Neural cell (in vitro differentiated cells): ENCODE measurements around the gene MRNIP. TPM values are rescaled to one million over a fixed set of nuclear protein-coding genes. Genes with fewer than 3 reads are reported as not detected.

Experiments
- H2AFZ ChIP-seq: fragments of 200-600, 300-800 bp; sonication (generic), shearing (Covaris generic); 2 replicates; pipeline ENCODE4 v1.6.0; 2014; ENCODE audit warnings: low read depth, mild to moderate bottlenecking, antibody characterized with exemption, low read length, moderate library complexity
- H3F3A ChIP-seq: fragments of 200-600 bp; shearing (Covaris generic); 2 replicates; pipeline ENCODE4 v1.6.1; 2016; ENCODE audit warnings: mild to moderate bottlenecking, moderate library complexity, mixed read lengths, antibody characterized with exemption, low read length; ENCODE audit not compliant: insufficient read depth, poor library complexity, severe bottlenecking
- H3K27ac ChIP-seq: fragments of 200-600, 300-800 bp; sonication (generic), shearing (Covaris generic); 2 replicates; pipeline ENCODE4 v1.5.1; 2014; ENCODE audit warnings: mild to moderate bottlenecking, low read length, moderate library complexity
- H3K27me3 ChIP-seq: fragments of 300-800, 200-600 bp; sonication (generic), shearing (Covaris generic); 2 replicates; pipeline ENCODE4 v1.6.0; 2014; ENCODE audit warnings: mild to moderate bottlenecking, low read depth, low read length, moderate library complexity; ENCODE audit not compliant: insufficient read depth
- H3K36me3 ChIP-seq: fragments of 300-800, 200-600 bp; sonication (generic), shearing (Covaris generic); 2 replicates; pipeline ENCODE4 v1.5.1; 2014; ENCODE audit warnings: mild to moderate bottlenecking, antibody characterized with exemption, low read length, moderate library complexity; ENCODE audit not compliant: insufficient read depth
- H3K4me2 ChIP-seq: fragments of 300-800, 200-600 bp; sonication (generic), shearing (Covaris generic); 2 replicates; pipeline ENCODE4 v1.6.0; 2014; ENCODE audit warnings: mild to moderate bottlenecking, low read length
- H3K4me3 ChIP-seq: fragments of 300-800, 200-600 bp; sonication (generic), shearing (Covaris generic); 2 replicates; pipeline ENCODE4 v1.5.1; 2014; ENCODE audit warnings: mild to moderate bottlenecking, low read length, moderate library complexity
- H3K79me2 ChIP-seq: fragments of 200-600 bp; shearing (Covaris generic); replicated peaks from 2 replicates; pipeline ENCODE4 v1.6.0; 2014; ENCODE audit warnings: mild to moderate bottlenecking, low read length, moderate library complexity; ENCODE audit not compliant: insufficient read depth
- H3K9ac ChIP-seq: fragments of 300-800, 200-600 bp; sonication (generic), shearing (Covaris generic); 2 replicates; pipeline ENCODE4 v1.6.1; 2016; ENCODE audit warnings: mild to moderate bottlenecking, low read length, mixed read lengths
- H3K9me2 ChIP-seq: fragments of 200-600 bp; shearing (Covaris generic); 2 replicates; pipeline ENCODE4 v1.6.1; 2016; ENCODE audit warnings: mild to moderate bottlenecking, low read length, mixed read lengths; ENCODE audit not compliant: insufficient read depth
- H3K9me3 ChIP-seq: fragments of 200-600, 300-800 bp; sonication (generic), shearing (Covaris generic); 2 replicates; pipeline ENCODE4 v1.6.1; 2016; ENCODE audit warnings: mild to moderate bottlenecking, mixed run types, low read length, moderate library complexity, mixed read lengths
- H4K20me1 ChIP-seq: fragments of 200-600 bp; shearing (Covaris generic); 2 replicates; pipeline ENCODE4 v1.6.1; 2016; ENCODE audit warnings: mild to moderate bottlenecking, mixed run types; ENCODE audit not compliant: insufficient read depth
- EP300 ChIP-seq: fragments of 450-650 bp; conservative IDR thresholded peaks from 2 replicates; pipeline ENCODE4 v1.6.1; 2014; ENCODE audit warnings: antibody characterized with exemption, mild to moderate bottlenecking, moderate library complexity; ENCODE audit not compliant: poor library complexity, severe bottlenecking
- EZH2 ChIP-seq: fragments of 200-600, 300-800 bp; shearing (Covaris generic), sonication (generic); IDR thresholded peaks from 2 replicates; pipeline ENCODE4 v1.6.1; 2014; ENCODE audit warnings: antibody characterized with exemption, low read length, borderline replicate concordance, mild to moderate bottlenecking; ENCODE audit not compliant: insufficient read depth, poor library complexity, severe bottlenecking
- MXI1 ChIP-seq: fragments of 450-650 bp; conservative IDR thresholded peaks from 2 replicates; pipeline ENCODE4 v1.6.1; 2014; ENCODE audit warnings: antibody characterized with exemption, mild to moderate bottlenecking; ENCODE audit not compliant: poor library complexity, severe bottlenecking
- POLR2AphosphoS5 ChIP-seq: IDR thresholded peaks from 2 replicates; pipeline ENCODE4 v1.6.1; 2012
- RAD21 ChIP-seq: fragments of 450-650 bp; conservative IDR thresholded peaks from 2 replicates; pipeline ENCODE4 v1.6.1; 2014; ENCODE audit warnings: antibody characterized with exemption, mild to moderate bottlenecking, moderate library complexity
- SMC3 ChIP-seq: fragments of 450-650 bp; conservative IDR thresholded peaks from 2 replicates; pipeline ENCODE4 v1.6.1; 2014; ENCODE audit warnings: antibody characterized with exemption, mild to moderate bottlenecking, moderate library complexity; ENCODE audit not compliant: poor library complexity
- TAF1 ChIP-seq: IDR thresholded peaks from 2 replicates; pipeline ENCODE4 v1.6.1; 2012; ENCODE audit warnings: low read depth
- polyA plus RNA-seq: library from polyadenylated mRNA; depleted of rRNA; stranded (reverse); fragments of >200 nt; gene quantifications from 2 replicates; pipeline ENCODE4 v1.2.3, GENCODE V29; 2014
- TF ChIP-seq, protein P1 (sequence below): fragments of 450-650 bp; IDR thresholded peaks from 2 replicates; pipeline ENCODE4 v1.5.1; 2014; ENCODE audit warnings: antibody characterized with exemption, mild to moderate bottlenecking, moderate library complexity; ENCODE audit not compliant: poor library complexity, severe bottlenecking
- TF ChIP-seq, protein P2 (sequence below): IDR thresholded peaks from 2 replicates; pipeline ENCODE4 v1.6.1; 2012; ENCODE audit warnings: borderline replicate concordance

Gene MRNIP
- polyA plus RNA-seq, 1 donor from 2014 or later = 121 TPM

DNA sequence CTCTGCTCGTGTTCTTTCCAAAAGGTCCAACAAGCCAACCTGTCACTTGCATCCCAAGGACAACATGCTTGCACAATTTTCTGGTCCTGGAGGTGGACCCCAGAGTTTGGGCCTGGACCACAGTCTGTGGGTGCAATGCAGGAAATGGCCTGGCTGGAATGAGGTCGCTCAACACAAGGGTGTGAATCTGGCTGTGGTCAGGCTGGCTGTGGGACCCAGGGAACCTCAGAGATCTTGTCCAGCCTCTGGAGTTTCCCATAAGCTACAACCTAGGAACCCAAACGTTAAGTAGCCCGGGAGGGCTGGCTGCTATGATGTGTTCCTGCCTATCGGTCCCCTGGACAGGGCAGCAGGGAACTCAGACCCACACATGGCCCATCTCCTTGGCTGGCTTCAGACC is 33.6 kb upstream of the MRNIP start:
- no peak overlapping the region for H2AFZ ChIP-seq
- H3K4me3 ChIP-seq = no peak overlapping the region
- H3K27ac ChIP-seq = no peak overlapping the region
- H3K4me2 ChIP-seq = no peak overlapping the region
- no peak overlapping the region for H3K9ac ChIP-seq
- no peaks in the 10 kb centered on the region for H3K9me2 ChIP-seq
- no peaks in the 10 kb centered on the region for H3K9me3 ChIP-seq
- no peaks in the 10 kb centered on the region for H3K79me2 ChIP-seq
- no peaks in the 10 kb centered on the region for H3K36me3 ChIP-seq
- no peaks in the 10 kb centered on the region for H4K20me1 ChIP-seq
- H3K27me3 ChIP-seq = no peaks in the 10 kb centered on the region
- no peaks in the 10 kb centered on the region for H3F3A ChIP-seq
- TF ChIP-seq, protein P1, sequence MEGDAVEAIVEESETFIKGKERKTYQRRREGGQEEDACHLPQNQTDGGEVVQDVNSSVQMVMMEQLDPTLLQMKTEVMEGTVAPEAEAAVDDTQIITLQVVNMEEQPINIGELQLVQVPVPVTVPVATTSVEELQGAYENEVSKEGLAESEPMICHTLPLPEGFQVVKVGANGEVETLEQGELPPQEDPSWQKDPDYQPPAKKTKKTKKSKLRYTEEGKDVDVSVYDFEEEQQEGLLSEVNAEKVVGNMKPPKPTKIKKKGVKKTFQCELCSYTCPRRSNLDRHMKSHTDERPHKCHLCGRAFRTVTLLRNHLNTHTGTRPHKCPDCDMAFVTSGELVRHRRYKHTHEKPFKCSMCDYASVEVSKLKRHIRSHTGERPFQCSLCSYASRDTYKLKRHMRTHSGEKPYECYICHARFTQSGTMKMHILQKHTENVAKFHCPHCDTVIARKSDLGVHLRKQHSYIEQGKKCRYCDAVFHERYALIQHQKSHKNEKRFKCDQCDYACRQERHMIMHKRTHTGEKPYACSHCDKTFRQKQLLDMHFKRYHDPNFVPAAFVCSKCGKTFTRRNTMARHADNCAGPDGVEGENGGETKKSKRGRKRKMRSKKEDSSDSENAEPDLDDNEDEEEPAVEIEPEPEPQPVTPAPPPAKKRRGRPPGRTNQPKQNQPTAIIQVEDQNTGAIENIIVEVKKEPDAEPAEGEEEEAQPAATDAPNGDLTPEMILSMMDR = no peak
- TF ChIP-seq RAD21 (no peak), EP300 (no peak)

DNA sequence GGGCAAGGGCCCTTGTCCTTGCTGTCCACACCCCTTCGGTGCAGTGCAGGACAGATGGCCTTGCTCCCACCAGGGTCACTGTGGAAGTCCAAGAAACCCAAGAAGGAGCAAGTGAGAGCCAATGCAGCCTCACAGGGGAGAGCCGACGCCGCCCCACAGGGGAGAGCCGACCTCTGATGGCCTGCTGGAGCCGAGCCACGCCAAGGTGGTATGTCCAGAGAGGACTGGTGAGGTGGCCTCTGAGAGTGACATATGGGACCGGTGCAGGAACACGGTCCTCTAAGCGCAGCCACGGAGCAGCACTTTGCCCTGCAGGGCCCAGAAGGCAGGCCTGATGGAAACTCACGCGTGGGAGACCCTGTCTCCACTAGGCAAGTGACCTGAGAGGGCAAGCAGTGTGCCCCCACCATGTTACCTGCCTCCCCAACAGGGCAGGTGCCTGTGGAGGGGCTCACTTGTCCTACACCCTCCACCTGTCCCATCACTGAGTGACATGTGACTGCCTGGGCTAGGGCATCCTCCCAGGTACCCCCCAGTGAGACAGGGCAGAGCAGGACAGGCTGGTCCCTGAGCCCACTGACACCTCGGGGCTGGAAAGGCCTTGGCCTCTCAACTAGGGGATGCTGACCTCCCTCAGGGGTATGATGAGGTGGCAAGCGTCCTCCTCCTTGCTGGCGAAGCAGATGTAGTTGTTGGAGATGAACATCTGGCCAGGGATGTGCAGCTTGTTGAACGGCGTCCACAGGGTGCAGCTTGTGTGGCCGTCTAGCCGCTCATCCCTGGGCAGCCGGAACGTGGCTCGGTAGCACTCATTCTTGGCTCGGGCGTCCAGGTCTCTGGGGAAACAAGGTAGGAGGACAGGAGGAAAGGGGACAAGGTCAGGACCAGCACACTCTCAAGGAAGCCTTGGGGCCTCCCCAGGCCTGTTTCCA is 32.4 kb upstream of the MRNIP start:
- no peak overlapping the region for H3K4me3 ChIP-seq
- H3K4me2 ChIP-seq = no peak overlapping the region
- no peaks in the 10 kb centered on the region for H3K79me2 ChIP-seq
- no peaks in the 10 kb centered on the region for H4K20me1 ChIP-seq
- no peaks in the 10 kb centered on the region for H3K9me3 ChIP-seq
- no peak overlapping the region for H3K9ac ChIP-seq
- no peaks in the 10 kb centered on the region for H3K36me3 ChIP-seq
- no peaks in the 10 kb centered on the region for H3K27me3 ChIP-seq
- H3F3A ChIP-seq = no peaks in the 10 kb centered on the region
- no peak overlapping the region for H3K27ac ChIP-seq
- no peak overlapping the region for H2AFZ ChIP-seq
- TF ChIP-seq MXI1 (no peak), TAF1 (no peak), POLR2AphosphoS5 (no peak), SMC3 (no peak)
- TF ChIP-seq, protein P1 = no peak
- H3K9me2 ChIP-seq = no peaks in the 10 kb centered on the region

DNA sequence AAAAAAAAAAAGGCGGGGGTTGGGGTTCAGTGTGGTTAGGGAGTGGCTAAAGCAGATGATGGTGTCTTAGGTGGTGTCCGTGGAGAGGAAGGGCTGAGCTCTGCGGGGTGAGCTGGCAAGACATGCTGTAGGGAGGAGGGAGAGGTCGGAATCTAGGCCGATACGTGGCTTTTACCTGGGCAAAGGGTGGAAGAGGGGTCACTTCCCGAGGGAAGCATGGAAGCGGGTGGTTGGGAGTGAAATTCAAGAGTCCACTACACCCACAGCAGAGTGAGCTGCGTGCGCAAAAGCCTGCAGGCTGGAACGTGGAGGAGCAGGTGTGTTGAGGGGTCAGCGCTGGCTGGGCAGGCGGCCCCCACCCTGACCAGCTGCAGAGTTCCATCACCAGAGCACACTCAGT is 31.3 kb upstream of the MRNIP start:
- Histone ChIP-seq H3K36me3 (no peaks in the 10 kb centered on the region), H3K4me2 (no peak overlapping the region), H3K27ac (no peak overlapping the region)

More for the DNA sequence above, 31.3 kb upstream of the MRNIP start:
- no peaks in the 10 kb centered on the region for H3K27me3 ChIP-seq
- no peaks in the 10 kb centered on the region for H3K79me2 ChIP-seq
- H3F3A ChIP-seq = no peaks in the 10 kb centered on the region
- H2AFZ ChIP-seq = no peak overlapping the region
- no peaks in the 10 kb centered on the region for H3K9me2 ChIP-seq
- H4K20me1 ChIP-seq = no peaks in the 10 kb centered on the region
- TF ChIP-seq EP300 (no peak), RAD21 (no peak), MXI1 (no peak), SMC3 (no peak), TAF1 (no peak), POLR2AphosphoS5 (no peak), EZH2 (no peak)
- TF ChIP-seq, protein P2, sequence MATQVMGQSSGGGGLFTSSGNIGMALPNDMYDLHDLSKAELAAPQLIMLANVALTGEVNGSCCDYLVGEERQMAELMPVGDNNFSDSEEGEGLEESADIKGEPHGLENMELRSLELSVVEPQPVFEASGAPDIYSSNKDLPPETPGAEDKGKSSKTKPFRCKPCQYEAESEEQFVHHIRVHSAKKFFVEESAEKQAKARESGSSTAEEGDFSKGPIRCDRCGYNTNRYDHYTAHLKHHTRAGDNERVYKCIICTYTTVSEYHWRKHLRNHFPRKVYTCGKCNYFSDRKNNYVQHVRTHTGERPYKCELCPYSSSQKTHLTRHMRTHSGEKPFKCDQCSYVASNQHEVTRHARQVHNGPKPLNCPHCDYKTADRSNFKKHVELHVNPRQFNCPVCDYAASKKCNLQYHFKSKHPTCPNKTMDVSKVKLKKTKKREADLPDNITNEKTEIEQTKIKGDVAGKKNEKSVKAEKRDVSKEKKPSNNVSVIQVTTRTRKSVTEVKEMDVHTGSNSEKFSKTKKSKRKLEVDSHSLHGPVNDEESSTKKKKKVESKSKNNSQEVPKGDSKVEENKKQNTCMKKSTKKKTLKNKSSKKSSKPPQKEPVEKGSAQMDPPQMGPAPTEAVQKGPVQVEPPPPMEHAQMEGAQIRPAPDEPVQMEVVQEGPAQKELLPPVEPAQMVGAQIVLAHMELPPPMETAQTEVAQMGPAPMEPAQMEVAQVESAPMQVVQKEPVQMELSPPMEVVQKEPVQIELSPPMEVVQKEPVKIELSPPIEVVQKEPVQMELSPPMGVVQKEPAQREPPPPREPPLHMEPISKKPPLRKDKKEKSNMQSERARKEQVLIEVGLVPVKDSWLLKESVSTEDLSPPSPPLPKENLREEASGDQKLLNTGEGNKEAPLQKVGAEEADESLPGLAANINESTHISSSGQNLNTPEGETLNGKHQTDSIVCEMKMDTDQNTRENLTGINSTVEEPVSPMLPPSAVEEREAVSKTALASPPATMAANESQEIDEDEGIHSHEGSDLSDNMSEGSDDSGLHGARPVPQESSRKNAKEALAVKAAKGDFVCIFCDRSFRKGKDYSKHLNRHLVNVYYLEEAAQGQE = no peak
- TF ChIP-seq, protein P1 = no peak
- no peaks in the 10 kb centered on the region for H3K9me3 ChIP-seq
- H3K4me3 ChIP-seq = no peak overlapping the region
- no peak overlapping the region for H3K9ac ChIP-seq
